Activated CD4-positive, alpha-beta T cell treated with anti-CD3 and anti-CD28 coated beads, Interleukin-2, amount 10 ng/mL, durations not matched to agents 24 days and 14 days (primary cell): ENCODE results near the gene ADORA1. TPM values are rescaled to one million over a fixed set of nuclear protein-coding genes. Genes with fewer than 3 reads are reported as not detected.

Experiments
- DNase-seq: peaks from one replicate; pipeline ENCODE4 v3.0.0; 2022
- H3K27ac Mint-ChIP-seq: one replicate; pipeline ENCODE4 v1.8.0; 2022; ENCODE audit warnings: mild to moderate bottlenecking, mixed read lengths
- H3K27me3 Mint-ChIP-seq: one replicate; pipeline ENCODE4 v1.8.0; 2022; ENCODE audit warnings: mixed read lengths
- H3K36me3 Mint-ChIP-seq: one replicate; pipeline ENCODE4 v1.8.0; 2022; ENCODE audit warnings: low read depth, mild to moderate bottlenecking, mixed read lengths
- H3K4me1 Mint-ChIP-seq: one replicate; pipeline ENCODE4 v1.8.0; 2021; ENCODE audit warnings: mixed read lengths
- H3K4me3 Mint-ChIP-seq: one replicate; pipeline ENCODE4 v1.8.0; 2022; ENCODE audit warnings: mild to moderate bottlenecking, moderate library complexity, mixed read lengths
- H3K9me3 Mint-ChIP-seq: one replicate; pipeline ENCODE4 v1.8.0; 2021; ENCODE audit warnings: mixed read lengths
- intact Hi-C: fragments of 100-400 bp; cut with micrococcal nuclease; formaldehyde crosslinking; loops from one replicate; pipeline ENCODE4 v1.15.1; 2023
- total RNA-seq: library from RNA; stranded (reverse); gene quantifications from 2 replicates; pipeline ENCODE4 v1.2.3, GENCODE V29; 2022

The ADORA1 gene
- total RNA-seq, 1 donor from 2014 or later, result not detected

DNA sequence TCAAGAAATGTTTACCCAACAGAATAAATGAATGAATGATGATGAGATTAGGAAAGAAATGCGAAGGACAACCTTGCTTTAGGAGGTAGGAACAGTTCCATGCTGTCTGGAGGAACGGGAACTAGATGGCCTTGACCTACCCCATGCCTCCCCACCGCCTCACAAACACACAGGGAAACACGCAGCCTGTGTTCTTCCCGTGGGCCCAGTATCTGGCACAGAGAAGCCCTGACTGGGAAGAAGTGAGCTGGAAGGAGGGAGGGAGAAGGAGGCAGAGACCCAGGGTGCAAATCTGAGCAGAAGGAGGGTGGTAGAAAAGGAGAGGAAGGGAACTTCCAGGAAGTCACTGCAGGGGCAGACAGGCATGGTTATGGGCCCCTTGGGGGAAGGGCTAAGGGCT is 3.5 kb upstream of the ADORA1 start:
- Mint-ChIP-seq H3K36me3 (no peaks in the 10 kb centered on the region), H3K27ac (no peak overlapping the region), H3K9me3 (no peaks in the 10 kb centered on the region), H3K4me1 (peaks cover 16% of the 10 kb centered on the region), H3K4me3 (no peak overlapping the region), H3K27me3 (peaks cover 66% of the 10 kb centered on the region)
- intact Hi-C loops, result no loop called here
- no peak for DNase-seq

- Mint-ChIP-seq H3K4me1 (peaks cover 16% of the 10 kb centered on the region), H3K27me3 (peaks cover 70% of the 10 kb centered on the region), H3K27ac (no peak overlapping the region), H3K9me3 (no peaks in the 10 kb centered on the region), H3K36me3 (no peaks in the 10 kb centered on the region), H3K4me3 (no peak overlapping the region)
- DNase-seq, result no peak
- intact Hi-C loops, result no loop called here
Observed at GRCh38 chr1:203124546-203125317, 2.8 kb upstream of the ADORA1 start.

- H3K36me3 Mint-ChIP-seq, result no peaks in the 10 kb centered on the region
Observed at GRCh38 chr1:203126151-203126865, 1.2 kb upstream of the ADORA1 start.

DNA sequence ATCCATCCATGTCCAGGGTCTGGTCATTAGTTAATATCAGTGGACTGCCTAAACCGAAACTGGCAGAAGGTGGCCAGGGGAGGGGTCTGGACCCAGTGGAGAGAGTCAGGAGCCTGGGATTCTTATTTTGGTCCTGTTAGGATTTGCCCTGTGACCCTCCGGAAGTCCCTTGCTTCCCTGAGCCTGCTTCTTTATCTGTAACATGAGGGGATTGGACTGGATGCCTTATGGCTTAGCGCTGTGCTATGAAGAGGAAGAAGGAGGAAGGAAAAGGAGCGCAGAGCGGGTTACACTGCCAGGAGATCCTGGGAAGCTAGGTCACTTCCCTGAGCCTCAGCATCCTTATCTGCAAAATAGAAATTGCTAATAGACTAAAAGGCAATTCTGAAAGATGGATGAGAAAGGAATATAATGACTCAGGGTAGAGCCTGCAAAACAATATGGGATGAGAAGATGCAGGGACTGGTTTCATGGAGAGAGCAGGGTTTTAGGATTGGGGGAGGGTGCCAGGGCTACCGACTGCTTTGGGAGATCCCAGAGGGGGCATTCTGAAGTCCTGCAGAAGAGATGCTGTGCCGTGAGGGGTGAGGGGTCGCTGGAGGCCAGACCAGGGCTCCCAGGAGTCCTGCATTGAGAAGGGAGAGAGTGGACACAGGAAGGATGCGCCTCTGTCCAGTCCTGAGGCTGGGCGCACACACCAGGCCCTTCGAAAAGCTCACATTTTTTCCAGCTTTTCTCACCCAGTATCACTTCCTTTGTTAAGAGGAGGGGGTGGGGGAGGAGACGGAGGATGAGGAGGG is 460 bp upstream of the ADORA1 start:
- Mint-ChIP-seq H3K9me3 (no peaks in the 10 kb centered on the region), H3K27me3 (peaks cover 55% of the 10 kb centered on the region), H3K4me3 (peak overlapping the region; percentile 18), H3K27ac (no peak overlapping the region), H3K36me3 (no peaks in the 10 kb centered on the region), H3K4me1 (peaks cover 9% of the 10 kb centered on the region)
- intact Hi-C loops, result no loop called here
- DNase-seq, result no peak

More at GRCh38 chr1:203126151-203126865, 1.2 kb upstream of the ADORA1 start:
- intact Hi-C loops, result no loop called here
- peaks cover 14% of the 10 kb centered on the region for H3K4me1 Mint-ChIP-seq
- H3K27ac Mint-ChIP-seq, result no peak overlapping the region
- no peak for DNase-seq
- H3K4me3 Mint-ChIP-seq, result no peak overlapping the region
- H3K9me3 Mint-ChIP-seq, result no peaks in the 10 kb centered on the region
- peaks cover 61% of the 10 kb centered on the region for H3K27me3 Mint-ChIP-seq

DNA sequence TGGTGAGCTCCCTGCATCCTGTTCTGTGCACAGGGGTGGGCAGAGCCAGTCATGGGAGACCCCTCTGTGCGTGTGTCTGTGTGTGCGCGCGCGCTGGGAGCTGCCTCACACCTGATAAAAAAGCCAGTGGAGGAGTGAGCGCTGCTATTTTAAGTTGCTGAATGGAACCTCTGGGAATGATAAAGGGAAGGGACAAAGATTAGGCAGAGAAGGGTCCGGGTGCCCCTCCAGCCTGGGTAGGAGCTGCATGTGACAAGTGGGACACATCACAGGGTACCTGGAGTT is 847 bp downstream of the ADORA1 start:
- Mint-ChIP-seq H3K4me3 (no peak overlapping the region), H3K9me3 (no peaks in the 10 kb centered on the region), H3K27me3 (peaks cover 51% of the 10 kb centered on the region), H3K27ac (no peak overlapping the region), H3K36me3 (no peaks in the 10 kb centered on the region), H3K4me1 (peaks cover 7% of the 10 kb centered on the region)
- no peak for DNase-seq
- intact Hi-C loops, result no loop called here

GRCh38 chr1:203128716-203129500 is 1.4 kb downstream of the ADORA1 start:
- intact Hi-C loops, result no loop called here
- Mint-ChIP-seq H3K36me3 (no peaks in the 10 kb centered on the region), H3K27me3 (peaks cover 48% of the 10 kb centered on the region), H3K4me1 (peaks cover 7% of the 10 kb centered on the region), H3K9me3 (no peaks in the 10 kb centered on the region), H3K27ac (no peak overlapping the region), H3K4me3 (no peak overlapping the region)
- DNase-seq, result no peak

DNA sequence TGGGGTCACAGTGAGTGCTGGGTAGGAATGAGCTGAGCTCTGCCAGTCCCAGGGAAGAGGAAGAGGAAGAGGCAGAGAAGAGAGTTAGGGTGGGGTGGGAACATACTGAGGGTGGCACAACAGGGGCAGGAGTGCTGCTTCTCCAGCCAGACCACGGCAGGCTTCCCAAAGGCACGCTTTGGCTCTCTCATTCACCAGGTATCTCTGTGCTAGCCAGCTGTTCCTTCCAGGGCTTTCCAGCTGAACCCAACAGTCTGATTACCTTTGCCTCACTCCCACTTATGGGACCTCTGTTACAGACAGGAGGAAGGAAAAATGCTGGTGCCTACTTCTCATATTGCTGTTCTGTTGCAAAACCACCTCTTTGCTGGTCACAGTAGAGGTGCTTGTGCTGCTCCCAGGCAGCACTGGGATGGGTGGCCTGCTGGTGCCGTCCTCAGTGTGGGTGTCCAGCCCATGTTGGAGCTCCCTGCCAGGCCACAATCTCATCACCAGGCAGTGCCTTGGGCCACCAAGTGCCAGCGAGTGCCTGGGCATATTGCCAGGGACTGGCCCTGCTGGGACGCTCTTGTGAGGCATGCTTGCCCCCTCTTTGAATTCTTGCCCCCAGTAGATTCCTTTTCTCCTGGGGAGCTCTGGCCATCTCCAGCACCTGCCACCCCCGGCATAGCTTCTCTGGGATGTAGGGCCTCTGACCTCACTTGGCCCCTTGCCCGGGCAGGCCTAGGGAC is 2.1 kb downstream of the ADORA1 start:
- H3K27me3 Mint-ChIP-seq, result peaks cover 44% of the 10 kb centered on the region
- H3K4me1 Mint-ChIP-seq, result peaks cover 7% of the 10 kb centered on the region
- no peak overlapping the region for H3K4me3 Mint-ChIP-seq
- H3K9me3 Mint-ChIP-seq, result no peaks in the 10 kb centered on the region
- H3K36me3 Mint-ChIP-seq, result no peaks in the 10 kb centered on the region
- no peak overlapping the region for H3K27ac Mint-ChIP-seq
- DNase-seq, result no peak
- intact Hi-C loops, result no loop called here

DNA sequence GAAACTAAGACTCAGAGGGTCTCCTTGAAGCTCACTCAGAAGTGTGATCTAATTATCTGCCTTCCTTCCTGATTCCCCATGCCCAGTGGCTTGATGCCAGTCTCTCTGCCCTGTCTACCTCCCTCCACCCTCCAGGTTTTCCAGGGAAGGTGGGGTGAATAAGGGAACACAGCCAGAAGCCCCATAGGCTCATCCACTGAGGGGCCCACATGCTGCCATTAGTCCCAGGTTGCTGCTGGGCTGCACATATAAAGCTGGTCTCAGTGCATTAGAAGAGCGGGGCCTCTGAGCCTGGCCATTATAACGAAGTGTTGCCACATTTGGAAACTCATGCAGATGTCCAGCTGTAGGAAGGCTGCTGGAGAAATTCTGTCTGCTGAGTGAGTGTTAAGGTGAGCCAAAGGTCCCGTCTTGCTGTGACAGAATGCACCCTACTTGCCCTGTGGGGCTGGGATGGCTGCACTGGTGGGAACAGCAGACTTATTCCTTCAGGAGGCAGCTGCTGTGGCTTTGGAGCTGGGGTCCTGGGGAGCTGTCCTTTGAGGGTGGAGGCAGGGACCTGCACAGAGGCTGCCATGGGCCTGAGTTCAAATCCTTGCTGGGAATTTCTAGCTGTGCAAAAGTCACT is 2.9 kb downstream of the ADORA1 start:
- Mint-ChIP-seq H3K27me3 (peaks cover 38% of the 10 kb centered on the region), H3K27ac (no peak overlapping the region), H3K9me3 (no peaks in the 10 kb centered on the region), H3K4me3 (no peak overlapping the region), H3K4me1 (peaks cover 7% of the 10 kb centered on the region), H3K36me3 (no peaks in the 10 kb centered on the region)
- no peak for DNase-seq
- intact Hi-C loops, result no loop called here

- DNase-seq, result no peak
Observed at GRCh38 chr1:203131548-203132200, 4.1 kb downstream of the ADORA1 start.

DNA sequence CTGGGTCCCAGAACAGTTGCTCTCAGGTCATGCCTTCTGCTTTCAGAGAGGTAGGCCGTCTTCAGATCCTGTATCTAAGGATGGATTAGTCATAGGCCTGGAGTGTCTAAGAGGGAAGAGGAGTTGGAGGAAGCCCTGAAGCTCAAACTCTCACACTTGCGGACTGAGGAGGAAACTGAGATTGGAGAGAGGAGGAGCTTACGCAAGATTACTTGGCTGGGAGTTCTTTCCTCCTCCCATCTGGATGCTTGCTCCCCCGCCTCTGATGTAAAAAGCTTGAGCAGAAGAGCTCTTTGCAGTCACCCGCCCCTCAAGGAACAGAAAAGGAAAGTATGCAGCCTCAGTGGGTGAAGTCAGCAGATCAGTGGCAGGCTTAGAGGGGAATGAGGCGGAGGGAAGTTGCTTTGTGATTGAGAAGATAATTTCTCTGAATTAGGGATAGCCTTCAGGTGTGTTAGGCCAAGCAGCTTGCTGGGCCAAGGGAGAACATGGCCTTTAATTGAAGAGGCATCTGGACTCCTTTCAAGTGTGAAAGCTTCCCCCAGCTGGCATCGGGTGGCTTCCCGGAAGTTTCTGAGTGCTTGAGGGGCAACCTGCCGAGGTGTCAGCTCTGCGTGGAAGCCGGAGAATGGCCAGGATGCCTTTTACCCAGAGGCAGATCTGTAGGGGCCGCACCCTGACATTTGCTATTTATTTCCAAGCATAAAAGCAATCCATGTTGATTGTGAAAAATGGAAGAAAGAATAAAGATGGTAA is 6.6 kb downstream of the ADORA1 start:
- intact Hi-C loops, result no loop called here
- DNase-seq, result no peak
- Mint-ChIP-seq H3K9me3 (no peaks in the 10 kb centered on the region), H3K4me1 (no peaks in the 10 kb centered on the region), H3K27ac (no peak overlapping the region), H3K4me3 (no peak overlapping the region), H3K36me3 (no peaks in the 10 kb centered on the region), H3K27me3 (peaks cover 17% of the 10 kb centered on the region)

More at GRCh38 chr1:203131548-203132200, 4.1 kb downstream of the ADORA1 start:
- H3K4me1 Mint-ChIP-seq, result peaks cover 7% of the 10 kb centered on the region
- H3K4me3 Mint-ChIP-seq, result no peak overlapping the region
- H3K27me3 Mint-ChIP-seq, result peaks cover 31% of the 10 kb centered on the region
- no peaks in the 10 kb centered on the region for H3K9me3 Mint-ChIP-seq
- intact Hi-C loops, result no loop called here
- no peak overlapping the region for H3K27ac Mint-ChIP-seq
- no peaks in the 10 kb centered on the region for H3K36me3 Mint-ChIP-seq

DNA sequence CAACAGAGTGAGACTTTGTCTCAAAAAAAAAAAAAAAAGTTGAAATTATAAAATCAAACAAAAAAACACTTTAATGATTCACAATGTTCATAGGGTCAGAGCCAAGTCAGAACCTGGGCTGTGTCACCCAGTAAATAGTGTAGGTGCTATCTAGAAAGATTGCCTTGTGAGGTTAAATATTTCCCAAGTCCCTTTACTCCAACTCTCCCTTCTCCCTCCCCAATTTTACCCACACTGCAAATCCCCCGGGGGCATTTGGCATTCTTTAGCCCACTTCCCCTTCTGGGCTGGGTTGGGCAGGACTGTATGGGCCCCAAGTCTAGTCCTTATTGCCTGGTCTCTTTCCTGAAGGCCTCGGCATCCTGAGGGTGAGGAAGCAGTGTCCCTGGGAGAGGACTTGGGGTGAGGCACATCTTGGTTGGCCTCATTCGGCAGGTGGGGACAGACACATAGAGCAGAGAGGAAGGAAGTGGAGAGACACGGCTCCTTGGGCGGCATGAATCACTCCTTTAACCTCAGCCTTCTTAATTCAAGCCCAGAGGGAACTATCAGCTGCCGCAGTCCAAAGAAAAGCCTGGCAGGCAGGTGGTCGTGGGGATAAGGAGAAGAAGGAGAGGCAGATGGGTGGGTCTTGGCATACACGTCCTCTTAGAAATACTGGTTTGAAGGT is 8.2 kb downstream of the ADORA1 start:
- H3K4me1 Mint-ChIP-seq, result no peaks in the 10 kb centered on the region
- peaks cover 11% of the 10 kb centered on the region for H3K27me3 Mint-ChIP-seq
- no peak overlapping the region for H3K27ac Mint-ChIP-seq
- no peaks in the 10 kb centered on the region for H3K36me3 Mint-ChIP-seq
- H3K9me3 Mint-ChIP-seq, result no peaks in the 10 kb centered on the region
- intact Hi-C loops, result no loop called here
- no peak overlapping the region for H3K4me3 Mint-ChIP-seq
- peak; percentile 62 for DNase-seq
